ENCODE results near the gene GRAP.

GRAP gene

GRCh38 chr17:18984273-18985114, 62.3 kb downstream of the GRAP start:
- no peak for DNase-seq (ENCODE audit: low read depth, low spot score)

- peak; percentile 81 for DNase-seq (ENCODE audit: low read depth, low spot score)
Observed at GRCh38 chr17:18981642-18982424, 64.9 kb downstream of the GRAP start.

GRCh38 chr17:18981335-18981641, 65.5 kb downstream of the GRAP start:
- DNase-seq (ENCODE audit: low read depth, low spot score), result no peak

GRCh38 chr17:18980682-18981334, 65.9 kb downstream of the GRAP start:
- peak; percentile 68 for DNase-seq (ENCODE audit: low read depth, low spot score)

- no peak for DNase-seq (ENCODE audit: low read depth, low spot score)
Observed at GRCh38 chr17:18978655-18979054, 68.1 kb downstream of the GRAP start.

- no peak for DNase-seq (ENCODE audit: low read depth, low spot score)
Observed at GRCh38 chr17:18978050-18978449, 68.7 kb downstream of the GRAP start.

GRCh38 chr17:18977646-18978045, 69.1 kb downstream of the GRAP start:
- no peak for DNase-seq (ENCODE audit: low read depth, low spot score)

GRCh38 chr17:18977021-18977420, 69.7 kb downstream of the GRAP start:
- DNase-seq (ENCODE audit: low read depth, low spot score), result no peak

GRCh38 chr17:18976201-18976600, 70.6 kb downstream of the GRAP start:
- no peak for DNase-seq (ENCODE audit: low read depth, low spot score)

GRCh38 chr17:18975597-18975996, 71.2 kb downstream of the GRAP start:
- DNase-seq (ENCODE audit: low read depth, low spot score), result no peak

GRCh38 chr17:18974407-18975149, 72.2 kb downstream of the GRAP start:
- DNase-seq (ENCODE audit: low read depth, low spot score), result no peak

GRCh38 chr17:18971801-18972200, 75.0 kb downstream of the GRAP start:
- DNase-seq (ENCODE audit: low read depth, low spot score), result no peak

Measured in astrocyte of the hippocampus (primary cell).